Loucy (cell line): ENCODE data around the gene EPB41L1.

ENCODE experiments used
- H2AFZ ChIP-seq: fragments of 200-600 bp; sonication (generic); 2 replicates; pipeline ENCODE4 v1.6.0; 2016; ENCODE audit warnings: antibody characterized with exemption, mild to moderate bottlenecking, low read length, moderate library complexity
- H3F3A ChIP-seq: fragments of 200-600 bp; 2 replicates; pipeline ENCODE4 v1.6.0; 2016; ENCODE audit warnings: antibody characterized with exemption, low read depth, mild to moderate bottlenecking
- H3K27me3 ChIP-seq: fragments of 200-600 bp; sonication (generic); 2 replicates; pipeline ENCODE4 v1.6.1; 2014; ENCODE audit warnings: low read length, mild to moderate bottlenecking; ENCODE audit not compliant: insufficient read depth, poor library complexity, severe bottlenecking
- H3K36me3 ChIP-seq: fragments of 200-600 bp; sonication (generic); 2 replicates; pipeline ENCODE4 v1.6.1; 2016; ENCODE audit warnings: low read length; ENCODE audit not compliant: insufficient read depth
- H3K4me1 ChIP-seq: fragments of 200-600 bp; sonication (generic); 2 replicates; pipeline ENCODE4 v1.5.1; 2014; ENCODE audit warnings: low read length, mild to moderate bottlenecking; ENCODE audit not compliant: insufficient read depth, poor library complexity, severe bottlenecking
- H3K4me2 ChIP-seq: fragments of 200-600 bp; sonication (generic); 2 replicates; pipeline ENCODE4 v1.6.0; 2014; ENCODE audit warnings: antibody characterized with exemption, low read length, low read depth, mild to moderate bottlenecking; ENCODE audit not compliant: poor library complexity, severe bottlenecking
- H3K4me3 ChIP-seq: fragments of 200-600 bp; sonication (generic); 2 replicates; pipeline ENCODE4 v1.5.1; 2014; ENCODE audit warnings: low read length, mild to moderate bottlenecking, mixed read lengths; ENCODE audit not compliant: poor library complexity, severe bottlenecking
- H3K79me2 ChIP-seq: fragments of 200-600 bp; sonication (generic); 2 replicates; pipeline ENCODE4 v1.6.1; 2014; ENCODE audit warnings: low read length; ENCODE audit not compliant: insufficient read depth
- H3K9ac ChIP-seq: fragments of 200-600 bp; sonication (generic); 2 replicates; pipeline ENCODE4 v1.6.0; 2014; ENCODE audit warnings: mild to moderate bottlenecking, low read depth, low read length, moderate library complexity; ENCODE audit not compliant: poor library complexity, severe bottlenecking
- H3K9me2 ChIP-seq: fragments of 200-600 bp; sonication (generic); replicated peaks from 2 replicates; pipeline ENCODE4 v1.6.1; 2016; ENCODE audit warnings: low read depth, low read length, mixed read lengths
- H3K9me3 ChIP-seq: fragments of 200-600 bp; sonication (generic); 2 replicates; pipeline ENCODE4 v1.6.1; 2014; ENCODE audit warnings: mild to moderate bottlenecking, antibody characterized with exemption, low read length, low read depth; ENCODE audit not compliant: insufficient read depth
- H4K20me1 ChIP-seq: fragments of 200-600 bp; sonication (generic); 2 replicates; pipeline ENCODE4 v1.6.0; 2014; ENCODE audit warnings: antibody characterized with exemption, low read length, mild to moderate bottlenecking; ENCODE audit not compliant: insufficient read depth, poor library complexity, severe bottlenecking
- CTCF ChIP-seq: fragments of 200-600 bp; sonication (generic); conservative IDR thresholded peaks from 2 replicates; pipeline ENCODE4 v1.5.1; 2014; ENCODE audit warnings: mild to moderate bottlenecking, antibody characterized with exemption, low read length
- EZH2phosphoT487 ChIP-seq: fragments of 200-600 bp; IDR thresholded peaks from 2 replicates; pipeline ENCODE4 v1.6.1; 2018; ENCODE audit warnings: antibody characterized with exemption, mild to moderate bottlenecking, moderate library complexity, borderline replicate concordance

Gene EPB41L1

GRCh38 chr20:36217226-36217625, 62.7 kb downstream of the EPB41L1 start:
- TF ChIP-seq EZH2phosphoT487 (no peak), CTCF (peak; percentile 30)
- Histone ChIP-seq H3K9me3 (no peaks in the 10 kb centered on the region), H3K36me3 (no peaks in the 10 kb centered on the region), H3K4me2 (no peak overlapping the region), H3K9me2 (no peaks in the 10 kb centered on the region), H3K4me1 (peaks cover 2% of the 10 kb centered on the region), H3F3A (no peaks in the 10 kb centered on the region), H3K4me3 (no peak overlapping the region), H3K27me3 (no peaks in the 10 kb centered on the region), H3K9ac (no peak overlapping the region), H4K20me1 (no peaks in the 10 kb centered on the region), H3K79me2 (no peaks in the 10 kb centered on the region), H2AFZ (no peak overlapping the region)

GRCh38 chr20:36218380-36219064, 64.0 kb downstream of the EPB41L1 start:
- Histone ChIP-seq H4K20me1 (no peaks in the 10 kb centered on the region), H3K79me2 (no peaks in the 10 kb centered on the region), H3K9me2 (no peaks in the 10 kb centered on the region), H3K4me3 (no peak overlapping the region), H2AFZ (peak overlapping the region; percentile 60; the same call in 1 of the 2 replicates), H3K9me3 (no peaks in the 10 kb centered on the region), H3K36me3 (no peaks in the 10 kb centered on the region), H3K9ac (no peak overlapping the region), H3K4me1 (peaks cover 2% of the 10 kb centered on the region), H3F3A (no peaks in the 10 kb centered on the region), H3K4me2 (no peak overlapping the region), H3K27me3 (no peaks in the 10 kb centered on the region)
- TF ChIP-seq CTCF = no peak
- TF ChIP-seq EZH2phosphoT487 = no peak

GRCh38 chr20:36219671-36220220, 65.2 kb downstream of the EPB41L1 start:
- H3K4me2 ChIP-seq = no peak overlapping the region

More at GRCh38 chr20:36219671-36220220, 65.2 kb downstream of the EPB41L1 start:
- H3K4me1 ChIP-seq = peaks cover 2% of the 10 kb centered on the region
- H2AFZ ChIP-seq = no peak overlapping the region
- H3K79me2 ChIP-seq = no peaks in the 10 kb centered on the region
- H3K27me3 ChIP-seq = no peaks in the 10 kb centered on the region
- no peaks in the 10 kb centered on the region for H3K36me3 ChIP-seq
- H3F3A ChIP-seq = no peaks in the 10 kb centered on the region
- no peaks in the 10 kb centered on the region for H4K20me1 ChIP-seq
- H3K9me3 ChIP-seq = no peaks in the 10 kb centered on the region
- TF ChIP-seq EZH2phosphoT487 = no peak
- no peak for TF ChIP-seq CTCF
- H3K9ac ChIP-seq = no peak overlapping the region
- H3K9me2 ChIP-seq = no peaks in the 10 kb centered on the region
- no peak overlapping the region for H3K4me3 ChIP-seq
